HepG2 (cell line): ENCODE measurements around the gene ASCL2. TPM values are rescaled to one million over a fixed set of nuclear protein-coding genes. Genes with fewer than 3 reads are reported as not detected.

Experiments used
- ARNT2 ChIP-seq: sonication (generic); formaldehyde crosslinking; IDR thresholded peaks from 2 replicates; pipeline ENCODE4 v1.8.0; 2022; ENCODE audit warnings: mild to moderate bottlenecking, low read depth, missing genetic modification reagents, moderate library complexity
- ELF4 ChIP-seq: sonication (generic); formaldehyde crosslinking; IDR thresholded peaks from 2 replicates; pipeline ENCODE4 v1.5.0; 2020; ENCODE audit warnings: missing genetic modification reagents, mild to moderate bottlenecking, moderate library complexity, borderline replicate concordance
- FOSL1 ChIP-seq: sonication (generic); formaldehyde crosslinking; IDR thresholded peaks from 2 replicates; pipeline ENCODE4 v1.9.0; 2021; ENCODE audit warnings: missing genetic modification reagents, borderline replicate concordance
- FOXK2 ChIP-seq: fragments of 450-650 bp; IDR thresholded peaks from 2 replicates; pipeline ENCODE4 v1.6.1; 2016
- GLI4 ChIP-seq: sonication (generic); formaldehyde crosslinking; IDR thresholded peaks from 2 replicates; pipeline ENCODE4 v1.5.1; 2020; ENCODE audit warnings: missing genetic modification reagents, mild to moderate bottlenecking, moderate library complexity, borderline replicate concordance
- JARID2 ChIP-seq: sonication (generic); formaldehyde crosslinking; IDR thresholded peaks from 2 replicates; pipeline ENCODE4 v1.8.1; 2023; ENCODE audit warnings: missing genetic modification reagents, inconsistent platforms; ENCODE audit not compliant: insufficient replicate concordance
- MTF2 ChIP-seq: sonication (generic); formaldehyde crosslinking; IDR thresholded peaks from 2 replicates; pipeline ENCODE4 v1.5.0; 2020; ENCODE audit warnings: missing genetic modification reagents, borderline replicate concordance
- MXI1 ChIP-seq: IDR thresholded peaks from 3 replicates; pipeline ENCODE4 v1.6.1; 2012; ENCODE audit warnings: low read depth, low read length, inconsistent platforms, borderline replicate concordance
- PLRG1 ChIP-seq: fragments of 450-650 bp; conservative IDR thresholded peaks from 2 replicates; pipeline ENCODE4 v1.6.1; 2016
- POGK ChIP-seq: sonication (generic); formaldehyde crosslinking; conservative IDR thresholded peaks from 2 replicates; pipeline ENCODE4 v1.8.0; 2022; ENCODE audit warnings: mild to moderate bottlenecking, moderate library complexity, missing genetic modification reagents
- RCOR2 ChIP-seq: IDR thresholded peaks from 2 replicates; pipeline ENCODE4 v1.6.1; 2016; ENCODE audit warnings: missing biosample characterization, missing genetic modification reagents
- SALL1 ChIP-seq: sonication (generic); formaldehyde crosslinking; IDR thresholded peaks from 2 replicates; pipeline ENCODE4 v1.8.0; 2022; ENCODE audit warnings: mild to moderate bottlenecking, missing genetic modification reagents
- SRY ChIP-seq: sonication (generic); formaldehyde crosslinking; IDR thresholded peaks from 2 replicates; pipeline ENCODE4 v1.8.0; 2022; ENCODE audit warnings: mild to moderate bottlenecking, missing genetic modification reagents
- TCF7 ChIP-seq: sonication (generic); IDR thresholded peaks from 2 replicates; pipeline ENCODE4 v1.6.1; 2016; ENCODE audit warnings: antibody characterized with exemption, low read depth
- ZFP36L1 ChIP-seq: sonication (generic); formaldehyde crosslinking; IDR thresholded peaks from 2 replicates; pipeline ENCODE4 v1.8.0; 2022; ENCODE audit warnings: mild to moderate bottlenecking, missing genetic modification reagents, moderate library complexity
- ZMYM2 ChIP-seq: sonication (generic); formaldehyde crosslinking; IDR thresholded peaks from 2 replicates; pipeline ENCODE4 v1.8.0; 2022; ENCODE audit warnings: mild to moderate bottlenecking, missing genetic modification reagents
- ZNF121 ChIP-seq: sonication (generic); formaldehyde crosslinking; IDR thresholded peaks from 2 replicates; pipeline ENCODE4 v1.5.0; 2020; ENCODE audit warnings: mild to moderate bottlenecking, missing genetic modification reagents
- ZNF256 ChIP-seq: sonication (generic); formaldehyde crosslinking; conservative IDR thresholded peaks from 2 replicates; pipeline ENCODE4 v1.4.0; 2020; ENCODE audit warnings: missing genetic modification reagents
- ZNF282 ChIP-seq: fragments of 450-650 bp; IDR thresholded peaks from 2 replicates; pipeline ENCODE4 v1.6.1; 2018; ENCODE audit not compliant: partially characterized antibody
- ZNF749 ChIP-seq: sonication (generic); formaldehyde crosslinking; IDR thresholded peaks from 2 replicates; pipeline ENCODE4 v1.8.0; 2022; ENCODE audit warnings: mild to moderate bottlenecking, missing genetic modification reagents, moderate library complexity, borderline replicate concordance
- polyA plus RNA-seq, 8 experiments: library from polyadenylated mRNA; depleted of rRNA in 3 of 8; stranded (reverse) in 7 of 8; unstranded in 1 of 8; fragments of >200 nt; fragmentation: Illumina TruSeq in 4 of 8; extraction: Trizol in 4 of 8; gene quantifications; 2 replicates each; pipeline versions ENCODE4 v1.2.1 to v1.2.3, GENCODE V29; 2011 to 2016; ENCODE audit warnings: low read depth in 4 of 8, missing spikeins in 1 of 8, mixed read lengths in 1 of 8; ENCODE audit not compliant: insufficient read depth in 1 of 8
- total RNA-seq, 5 experiments: library from RNA; depleted of rRNA; stranded (reverse); fragments of >200 nt; fragmentation: Illumina TruSeq; extraction: Trizol; gene quantifications; 2 replicates each; pipeline ENCODE4 v1.2.3, GENCODE V29; 2016; ENCODE audit warnings: low read depth in 1 of 5
- TF ChIP-seq, protein P1 (sequence below): sonication (generic); formaldehyde crosslinking; IDR thresholded peaks from 2 replicates; pipeline ENCODE4 v1.4.0; 2020; ENCODE audit warnings: mild to moderate bottlenecking, missing genetic modification reagents
- TF ChIP-seq, protein P2 (sequence below): sonication (generic); formaldehyde crosslinking; IDR thresholded peaks from 2 replicates; pipeline ENCODE4 v1.8.0; 2022; ENCODE audit warnings: missing genetic modification reagents, mild to moderate bottlenecking, inconsistent platforms, borderline replicate concordance
- TF ChIP-seq, protein P3 (sequence below): sonication (generic); formaldehyde crosslinking; IDR thresholded peaks from 2 replicates; pipeline ENCODE4 v1.5.0; 2020; ENCODE audit warnings: mild to moderate bottlenecking, missing genetic modification reagents

ASCL2 gene
- total and polyA plus RNA-seq, 2 of the 13 experiments (the other 11 are each of a cell fraction or from before 2014, with no cell fraction given), result 0.07 TPM; not detected in 1

DNA sequence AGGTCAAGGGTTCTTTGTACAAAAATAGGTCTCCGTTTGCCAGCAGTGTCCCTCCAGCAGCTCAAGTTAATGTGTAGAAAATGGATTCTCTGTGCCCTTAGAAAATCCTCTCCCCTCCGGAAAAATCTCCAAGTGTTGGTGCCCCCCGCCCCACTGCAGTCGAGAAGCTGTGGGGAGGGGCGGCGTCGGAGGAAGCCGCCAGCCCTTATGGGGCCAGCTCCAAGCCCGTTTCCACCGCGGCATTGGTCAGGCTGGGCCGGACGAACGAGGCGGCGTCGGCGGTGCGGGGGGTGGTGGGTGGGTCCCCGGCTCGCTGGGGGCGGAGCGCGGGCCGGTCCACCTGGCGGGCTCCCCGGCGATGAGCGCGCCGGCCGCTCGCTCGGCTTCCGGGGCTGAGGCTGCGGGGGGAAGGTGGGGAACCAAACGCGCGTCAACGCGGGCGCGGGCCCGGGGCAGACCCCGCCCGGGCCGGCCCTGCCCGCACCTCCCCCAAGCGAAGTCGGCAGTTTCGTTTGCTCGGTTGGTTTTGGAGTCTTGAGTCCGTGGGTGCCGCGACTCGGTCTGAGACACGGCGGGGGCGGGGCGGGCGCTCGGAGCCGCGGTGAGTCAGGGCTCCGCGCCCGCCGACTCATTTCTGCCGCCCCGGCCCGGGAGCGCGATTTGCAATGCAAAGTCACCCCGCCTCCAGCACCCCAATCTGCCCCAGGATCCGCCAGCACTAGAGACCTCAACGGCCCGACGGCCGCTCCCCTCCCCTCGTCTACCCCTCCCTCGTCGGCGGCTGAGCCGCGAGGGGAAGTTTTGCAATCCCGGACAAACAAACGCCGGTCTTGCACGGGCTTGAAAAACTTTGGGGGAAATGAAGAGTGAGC lies 1.4 kb downstream of the ASCL2 start (continued):
- TF ChIP-seq, protein P1, sequence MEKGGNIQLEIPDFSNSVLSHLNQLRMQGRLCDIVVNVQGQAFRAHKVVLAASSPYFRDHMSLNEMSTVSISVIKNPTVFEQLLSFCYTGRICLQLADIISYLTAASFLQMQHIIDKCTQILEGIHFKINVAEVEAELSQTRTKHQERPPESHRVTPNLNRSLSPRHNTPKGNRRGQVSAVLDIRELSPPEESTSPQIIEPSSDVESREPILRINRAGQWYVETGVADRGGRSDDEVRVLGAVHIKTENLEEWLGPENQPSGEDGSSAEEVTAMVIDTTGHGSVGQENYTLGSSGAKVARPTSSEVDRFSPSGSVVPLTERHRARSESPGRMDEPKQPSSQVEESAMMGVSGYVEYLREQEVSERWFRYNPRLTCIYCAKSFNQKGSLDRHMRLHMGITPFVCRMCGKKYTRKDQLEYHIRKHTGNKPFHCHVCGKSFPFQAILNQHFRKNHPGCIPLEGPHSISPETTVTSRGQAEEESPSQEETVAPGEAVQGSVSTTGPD, result no peak
- TF ChIP-seq FOXK2 (no peak), GLI4 (CRISPR knock-in tag) (no peak), FOSL1 (CRISPR knock-in tag) (no peak), ARNT2 (CRISPR knock-in tag) (peak; percentile 43; the same call in 1 of the 2 replicates), RCOR2 (CRISPR knock-in tag) (no peak), ZNF749 (no peak), ZNF256 (CRISPR knock-in tag) (no peak), SALL1 (CRISPR knock-in tag) (peak; percentile 70), MXI1 (no peak), MTF2 (CRISPR knock-in tag) (no peak), ELF4 (CRISPR knock-in tag) (no peak), POGK (0 out of 2 replicates have a peak, but pooled peaks have one; percentile 50), SRY (CRISPR knock-in tag) (0 out of 2 replicates have a peak, but pooled peaks have one; percentile 73), ZNF121 (no peak), ZFP36L1 (CRISPR knock-in tag) (no peak), ZNF282 (no peak), JARID2 (CRISPR knock-in tag) (no peak), PLRG1 (no peak), ZMYM2 (CRISPR knock-in tag) (no peak), TCF7 (peak; percentile 8; the same call in 1 of the 2 replicates)
- TF ChIP-seq, protein P2, sequence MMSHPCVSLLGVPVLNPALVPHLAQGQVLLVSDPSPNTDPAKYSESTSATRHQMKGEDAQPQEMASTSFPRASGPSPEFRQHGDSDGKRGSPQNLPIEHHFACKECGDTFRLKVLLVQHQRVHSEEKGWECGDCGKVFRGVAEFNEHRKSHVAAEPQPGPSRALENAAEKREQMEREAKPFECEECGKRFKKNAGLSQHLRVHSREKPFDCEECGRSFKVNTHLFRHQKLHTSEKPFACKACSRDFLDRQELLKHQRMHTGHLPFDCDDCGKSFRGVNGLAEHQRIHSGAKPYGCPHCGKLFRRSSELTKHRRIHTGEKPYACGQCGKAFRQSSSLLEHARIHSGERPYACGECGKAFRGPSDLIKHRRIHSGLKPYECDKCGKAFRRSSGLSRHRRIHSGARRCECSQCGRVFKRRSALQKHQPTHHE, result no peak
- TF ChIP-seq, protein P3, sequence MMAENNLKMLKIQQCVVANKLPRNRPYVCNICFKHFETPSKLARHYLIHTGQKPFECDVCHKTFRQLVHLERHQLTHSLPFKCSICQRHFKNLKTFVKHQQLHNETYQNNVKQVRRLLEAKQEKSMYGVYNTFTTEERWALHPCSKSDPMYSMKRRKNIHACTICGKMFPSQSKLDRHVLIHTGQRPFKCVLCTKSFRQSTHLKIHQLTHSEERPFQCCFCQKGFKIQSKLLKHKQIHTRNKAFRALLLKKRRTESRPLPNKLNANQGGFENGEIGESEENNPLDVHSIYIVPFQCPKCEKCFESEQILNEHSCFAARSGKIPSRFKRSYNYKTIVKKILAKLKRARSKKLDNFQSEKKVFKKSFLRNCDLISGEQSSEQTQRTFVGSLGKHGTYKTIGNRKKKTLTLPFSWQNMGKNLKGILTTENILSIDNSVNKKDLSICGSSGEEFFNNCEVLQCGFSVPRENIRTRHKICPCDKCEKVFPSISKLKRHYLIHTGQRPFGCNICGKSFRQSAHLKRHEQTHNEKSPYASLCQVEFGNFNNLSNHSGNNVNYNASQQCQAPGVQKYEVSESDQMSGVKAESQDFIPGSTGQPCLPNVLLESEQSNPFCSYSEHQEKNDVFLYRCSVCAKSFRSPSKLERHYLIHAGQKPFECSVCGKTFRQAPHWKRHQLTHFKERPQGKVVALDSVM (CRISPR knock-in tag), result peak; percentile 50; the same call in 1 of the 2 replicates
